Measurements from ENCODE around the gene CAMK1D.

DNA sequence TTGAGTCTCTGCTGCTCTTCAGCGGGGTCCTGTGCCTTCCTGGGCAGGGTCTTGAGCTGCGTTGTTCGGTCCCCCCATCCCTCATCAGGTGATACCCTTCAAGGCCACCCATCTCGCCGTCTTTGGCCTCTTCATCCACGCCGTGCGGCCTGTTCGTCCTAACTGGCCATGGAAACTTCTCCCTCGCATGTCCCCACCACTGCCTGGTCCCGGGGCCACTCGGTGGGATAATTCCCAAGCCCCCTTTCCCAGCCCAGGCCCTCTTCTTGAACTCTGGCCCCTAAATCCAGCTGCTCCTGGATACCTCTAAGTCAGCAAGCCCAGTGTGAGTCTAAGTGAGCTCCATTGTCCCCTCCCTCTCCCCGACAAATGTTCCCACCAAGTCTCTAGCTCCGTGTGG lies 74.5 kb downstream of the CAMK1D start:
- TF ChIP-seq ZNF274 (IDR thresholded peaks at IDR 0.05; ENCODE audit: low read length) (no peak), ZNF274 (tag by site-specific recombination; IDR thresholded peaks at IDR 0.05; ENCODE audit: borderline replicate concordance) (no peak), ZNF837 (tag by site-specific recombination; IDR thresholded peaks at IDR 0.05) (no peak), ZNF561 (tag by site-specific recombination; IDR thresholded peaks at IDR 0.05; ENCODE audit: borderline replicate concordance) (no peak), ZNF23 (tag by site-specific recombination; IDR thresholded peaks at IDR 0.05; ENCODE audit: borderline replicate concordance) (no peak), ZNF654 (tag by site-specific recombination; IDR thresholded peaks at IDR 0.05; ENCODE audit: low read depth) (no peak), ZNF701 (tag by site-specific recombination; IDR thresholded peaks at IDR 0.05) (no peak), ZNF76 (tag by site-specific recombination; IDR thresholded peaks at IDR 0.05; ENCODE audit: borderline replicate concordance, low read depth) (no peak), HOXD13 (CRISPR knock-in tag; IDR thresholded peaks at IDR 0.05; ENCODE audit: borderline replicate concordance) (no peak), HOXA7 (CRISPR knock-in tag; IDR thresholded peaks at IDR 0.05; ENCODE audit: borderline replicate concordance) (no peak), GLI2 (tag by site-specific recombination; IDR thresholded peaks at IDR 0.05; ENCODE audit: borderline replicate concordance, low read depth) (no peak), GLI4 (tag by site-specific recombination; IDR thresholded peaks at IDR 0.05) (no peak), ZNF558 (tag by site-specific recombination; IDR thresholded peaks at IDR 0.05) (no peak)
- TF ChIP-seq, protein P1, sequence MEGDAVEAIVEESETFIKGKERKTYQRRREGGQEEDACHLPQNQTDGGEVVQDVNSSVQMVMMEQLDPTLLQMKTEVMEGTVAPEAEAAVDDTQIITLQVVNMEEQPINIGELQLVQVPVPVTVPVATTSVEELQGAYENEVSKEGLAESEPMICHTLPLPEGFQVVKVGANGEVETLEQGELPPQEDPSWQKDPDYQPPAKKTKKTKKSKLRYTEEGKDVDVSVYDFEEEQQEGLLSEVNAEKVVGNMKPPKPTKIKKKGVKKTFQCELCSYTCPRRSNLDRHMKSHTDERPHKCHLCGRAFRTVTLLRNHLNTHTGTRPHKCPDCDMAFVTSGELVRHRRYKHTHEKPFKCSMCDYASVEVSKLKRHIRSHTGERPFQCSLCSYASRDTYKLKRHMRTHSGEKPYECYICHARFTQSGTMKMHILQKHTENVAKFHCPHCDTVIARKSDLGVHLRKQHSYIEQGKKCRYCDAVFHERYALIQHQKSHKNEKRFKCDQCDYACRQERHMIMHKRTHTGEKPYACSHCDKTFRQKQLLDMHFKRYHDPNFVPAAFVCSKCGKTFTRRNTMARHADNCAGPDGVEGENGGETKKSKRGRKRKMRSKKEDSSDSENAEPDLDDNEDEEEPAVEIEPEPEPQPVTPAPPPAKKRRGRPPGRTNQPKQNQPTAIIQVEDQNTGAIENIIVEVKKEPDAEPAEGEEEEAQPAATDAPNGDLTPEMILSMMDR (tag by site-specific recombination; IDR thresholded peaks at IDR 0.05), result no peak
- TF ChIP-seq, protein P2, sequence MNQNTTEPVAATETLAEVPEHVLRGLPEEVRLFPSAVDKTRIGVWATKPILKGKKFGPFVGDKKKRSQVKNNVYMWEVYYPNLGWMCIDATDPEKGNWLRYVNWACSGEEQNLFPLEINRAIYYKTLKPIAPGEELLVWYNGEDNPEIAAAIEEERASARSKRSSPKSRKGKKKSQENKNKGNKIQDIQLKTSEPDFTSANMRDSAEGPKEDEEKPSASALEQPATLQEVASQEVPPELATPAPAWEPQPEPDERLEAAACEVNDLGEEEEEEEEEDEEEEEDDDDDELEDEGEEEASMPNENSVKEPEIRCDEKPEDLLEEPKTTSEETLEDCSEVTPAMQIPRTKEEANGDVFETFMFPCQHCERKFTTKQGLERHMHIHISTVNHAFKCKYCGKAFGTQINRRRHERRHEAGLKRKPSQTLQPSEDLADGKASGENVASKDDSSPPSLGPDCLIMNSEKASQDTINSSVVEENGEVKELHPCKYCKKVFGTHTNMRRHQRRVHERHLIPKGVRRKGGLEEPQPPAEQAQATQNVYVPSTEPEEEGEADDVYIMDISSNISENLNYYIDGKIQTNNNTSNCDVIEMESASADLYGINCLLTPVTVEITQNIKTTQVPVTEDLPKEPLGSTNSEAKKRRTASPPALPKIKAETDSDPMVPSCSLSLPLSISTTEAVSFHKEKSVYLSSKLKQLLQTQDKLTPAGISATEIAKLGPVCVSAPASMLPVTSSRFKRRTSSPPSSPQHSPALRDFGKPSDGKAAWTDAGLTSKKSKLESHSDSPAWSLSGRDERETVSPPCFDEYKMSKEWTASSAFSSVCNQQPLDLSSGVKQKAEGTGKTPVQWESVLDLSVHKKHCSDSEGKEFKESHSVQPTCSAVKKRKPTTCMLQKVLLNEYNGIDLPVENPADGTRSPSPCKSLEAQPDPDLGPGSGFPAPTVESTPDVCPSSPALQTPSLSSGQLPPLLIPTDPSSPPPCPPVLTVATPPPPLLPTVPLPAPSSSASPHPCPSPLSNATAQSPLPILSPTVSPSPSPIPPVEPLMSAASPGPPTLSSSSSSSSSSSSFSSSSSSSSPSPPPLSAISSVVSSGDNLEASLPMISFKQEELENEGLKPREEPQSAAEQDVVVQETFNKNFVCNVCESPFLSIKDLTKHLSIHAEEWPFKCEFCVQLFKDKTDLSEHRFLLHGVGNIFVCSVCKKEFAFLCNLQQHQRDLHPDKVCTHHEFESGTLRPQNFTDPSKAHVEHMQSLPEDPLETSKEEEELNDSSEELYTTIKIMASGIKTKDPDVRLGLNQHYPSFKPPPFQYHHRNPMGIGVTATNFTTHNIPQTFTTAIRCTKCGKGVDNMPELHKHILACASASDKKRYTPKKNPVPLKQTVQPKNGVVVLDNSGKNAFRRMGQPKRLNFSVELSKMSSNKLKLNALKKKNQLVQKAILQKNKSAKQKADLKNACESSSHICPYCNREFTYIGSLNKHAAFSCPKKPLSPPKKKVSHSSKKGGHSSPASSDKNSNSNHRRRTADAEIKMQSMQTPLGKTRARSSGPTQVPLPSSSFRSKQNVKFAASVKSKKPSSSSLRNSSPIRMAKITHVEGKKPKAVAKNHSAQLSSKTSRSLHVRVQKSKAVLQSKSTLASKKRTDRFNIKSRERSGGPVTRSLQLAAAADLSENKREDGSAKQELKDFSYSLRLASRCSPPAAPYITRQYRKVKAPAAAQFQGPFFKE (tag by site-specific recombination; IDR thresholded peaks at IDR 0.05; ENCODE audit: borderline replicate concordance), result no peak

All from HEK293 (cell line).